ENCODE measurements around the gene MACF1.

Gene MACF1

GRCh38 chr1:39213511-39214002, 9.1 kb downstream of the MACF1 start:
- no peak for DNase-seq (ENCODE audit: low read depth)

DNA sequence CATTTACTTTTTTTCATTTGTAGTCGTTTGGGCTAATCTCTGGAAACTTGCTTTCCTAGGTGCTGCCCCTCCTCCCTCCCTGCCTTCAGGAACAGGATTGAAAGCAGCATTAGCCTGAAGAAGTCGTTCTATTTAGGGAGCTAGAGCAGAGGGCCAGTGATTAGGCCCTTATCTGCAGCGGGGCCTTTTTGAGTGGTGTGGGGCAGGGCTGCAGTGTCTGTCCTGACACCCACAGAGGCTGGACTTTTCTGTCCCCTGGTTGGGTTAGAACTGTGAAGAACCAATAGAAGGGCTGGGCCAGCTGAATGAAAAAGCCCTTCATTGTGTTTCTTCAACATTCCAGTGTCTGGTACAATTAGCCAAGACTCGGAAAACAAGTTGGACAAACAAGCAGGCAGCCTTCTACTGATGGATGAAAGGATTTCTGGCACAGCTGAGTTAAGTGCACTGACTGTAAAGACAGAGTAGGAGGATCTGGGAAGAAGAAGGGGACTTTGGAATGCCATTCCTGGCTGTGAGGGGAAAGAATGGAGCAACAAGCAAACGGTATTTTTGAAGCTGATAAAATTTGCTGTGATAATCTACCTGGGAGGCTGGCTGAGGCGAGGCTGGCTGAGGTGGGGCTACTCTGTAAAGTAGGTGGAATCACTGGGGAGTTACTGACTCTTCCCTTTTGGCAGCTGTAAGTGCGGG, 9.7 kb downstream of the MACF1 start:
- no peak for DNase-seq (ENCODE audit: low read depth)

DNA sequence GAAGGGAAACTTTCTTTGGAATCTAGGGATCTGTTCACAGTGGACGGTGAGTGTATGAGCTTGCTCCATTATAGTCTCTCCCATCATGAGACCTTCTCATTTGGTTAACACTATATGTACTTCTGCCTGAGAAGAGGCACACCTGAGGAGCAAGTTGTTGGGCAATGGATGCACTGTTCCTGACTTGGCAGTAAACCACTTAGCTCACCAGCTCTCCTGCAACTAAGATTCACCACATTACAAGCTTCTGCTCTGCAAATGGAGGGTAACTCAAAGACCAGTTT, 10.2 kb downstream of the MACF1 start:
- DNase-seq (ENCODE audit: low read depth) = no peak

GRCh38 chr1:39214998-39215873, 10.7 kb downstream of the MACF1 start:
- no peak for DNase-seq (ENCODE audit: low read depth)

DNA sequence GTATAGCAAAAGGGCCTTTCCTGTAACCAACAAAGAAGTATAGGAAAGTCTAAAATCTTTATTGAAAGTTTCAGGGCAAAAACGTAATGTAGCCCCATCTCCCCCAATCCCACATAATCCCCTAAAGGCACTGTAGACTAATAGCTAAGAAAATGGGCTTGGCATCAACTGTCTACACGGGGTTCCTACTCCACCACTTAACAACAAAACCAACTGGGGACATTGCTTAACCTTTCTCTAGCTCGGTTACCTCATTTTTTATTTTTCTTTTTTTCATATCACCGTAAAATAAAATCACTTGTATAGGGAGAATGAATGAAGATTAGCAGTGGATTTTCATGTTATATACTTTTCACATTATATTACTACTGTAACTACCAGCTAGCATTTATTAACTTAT, 12.3 kb downstream of the MACF1 start:
- DNase-seq (ENCODE audit: low read depth) = no peak

- no peak for DNase-seq (ENCODE audit: low read depth)
Observed at GRCh38 chr1:39220891-39221870, 16.7 kb downstream of the MACF1 start.

- DNase-seq (ENCODE audit: low read depth) = no peak
Observed at GRCh38 chr1:39224295-39224829, 19.9 kb downstream of the MACF1 start.

DNA sequence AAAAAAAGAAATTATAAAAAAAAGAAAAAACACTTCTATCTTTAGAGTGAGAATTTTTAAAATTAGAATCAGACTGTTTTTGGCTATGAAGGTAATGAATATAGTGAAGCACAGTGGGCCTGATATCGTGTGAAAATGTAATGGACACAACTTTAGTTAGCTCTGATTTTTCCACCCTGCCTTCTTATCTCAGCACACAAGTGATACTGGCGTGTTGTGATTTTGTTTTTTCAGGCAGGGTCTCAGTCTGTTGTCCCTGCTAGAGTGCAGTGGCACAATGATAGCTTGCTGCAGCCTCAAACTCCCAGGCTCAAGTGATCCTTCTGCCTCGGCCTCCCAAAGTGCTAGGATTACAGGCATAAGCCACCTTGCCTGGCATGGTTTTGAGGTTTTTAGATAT, 22.3 kb downstream of the MACF1 start:
- DNase-seq (ENCODE audit: low read depth) = no peak

GRCh38 chr1:39228252-39228651, 23.8 kb downstream of the MACF1 start:
- no peak for DNase-seq (ENCODE audit: low read depth)

DNA sequence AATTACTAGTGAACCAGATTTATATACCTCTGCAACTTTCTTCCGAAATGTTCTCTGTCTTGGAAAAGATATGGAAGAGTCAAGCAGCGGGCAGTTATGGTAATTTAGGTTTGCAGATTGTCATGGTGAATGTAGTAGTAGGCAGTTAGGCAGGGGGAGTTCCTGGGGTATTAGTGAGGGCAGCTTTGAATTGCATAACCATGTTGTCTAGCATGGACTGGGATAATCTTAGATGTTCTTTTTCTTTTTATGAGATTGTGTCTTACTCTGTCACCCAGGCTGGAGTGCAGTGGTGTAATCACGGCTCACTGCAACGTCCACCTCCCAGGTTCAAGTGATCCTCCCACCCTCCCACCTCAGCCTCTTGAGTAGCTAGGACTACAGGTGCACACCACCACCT, 25.0 kb downstream of the MACF1 start:
- no peak for DNase-seq (ENCODE audit: low read depth)

GRCh38 chr1:39230261-39231190, 26.0 kb downstream of the MACF1 start:
- DNase-seq (ENCODE audit: low read depth) = peak; percentile 58

- no peak for DNase-seq (ENCODE audit: low read depth)
Observed at GRCh38 chr1:39236971-39237370, 32.5 kb downstream of the MACF1 start.

DNA sequence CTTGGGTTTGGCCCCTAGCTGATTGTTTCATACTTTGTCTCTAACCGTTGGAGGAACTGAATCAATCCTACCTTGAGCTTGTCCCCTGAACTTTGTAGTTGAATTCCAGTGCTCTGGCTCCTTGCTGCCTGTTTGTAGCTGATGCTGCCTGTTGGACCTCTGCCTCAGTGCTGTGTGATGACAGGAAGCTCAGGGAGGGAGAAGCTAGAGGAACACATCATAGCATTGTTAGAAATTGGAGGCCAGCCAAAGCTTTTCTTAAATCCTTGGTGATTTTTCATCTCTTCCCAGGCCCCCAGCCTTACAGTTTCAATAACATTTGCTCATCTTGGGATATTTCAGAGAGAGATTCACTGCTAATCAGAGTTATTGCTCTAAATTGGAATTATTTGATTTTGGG, 34.0 kb downstream of the MACF1 start:
- DNase-seq (ENCODE audit: low read depth) = no peak

DNA sequence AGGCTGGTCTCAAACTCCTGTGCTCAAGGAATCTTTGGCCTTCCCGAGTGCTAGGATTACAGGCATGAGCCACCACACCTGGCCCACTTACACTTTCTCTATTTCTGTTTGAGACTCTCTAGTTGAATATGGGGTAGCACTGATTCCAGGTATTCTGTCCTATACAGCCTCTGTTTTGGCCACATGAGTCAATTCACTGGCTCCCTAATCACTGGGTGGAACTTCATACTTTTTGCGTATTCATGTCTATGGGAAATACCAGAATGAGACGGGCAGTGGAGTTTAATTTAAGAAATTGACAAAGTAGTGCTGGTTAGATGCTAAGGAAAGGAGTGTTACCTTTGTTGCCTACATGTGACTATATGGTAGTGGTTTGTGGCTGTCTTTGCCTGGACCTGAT, 35.5 kb downstream of the MACF1 start:
- DNase-seq (ENCODE audit: low read depth) = no peak

- no peak for DNase-seq (ENCODE audit: low read depth)
Observed at GRCh38 chr1:39243302-39243701, 38.8 kb downstream of the MACF1 start.

- DNase-seq (ENCODE audit: low read depth) = no peak
Observed at GRCh38 chr1:39250460-39251240, 46.2 kb downstream of the MACF1 start.

DNA sequence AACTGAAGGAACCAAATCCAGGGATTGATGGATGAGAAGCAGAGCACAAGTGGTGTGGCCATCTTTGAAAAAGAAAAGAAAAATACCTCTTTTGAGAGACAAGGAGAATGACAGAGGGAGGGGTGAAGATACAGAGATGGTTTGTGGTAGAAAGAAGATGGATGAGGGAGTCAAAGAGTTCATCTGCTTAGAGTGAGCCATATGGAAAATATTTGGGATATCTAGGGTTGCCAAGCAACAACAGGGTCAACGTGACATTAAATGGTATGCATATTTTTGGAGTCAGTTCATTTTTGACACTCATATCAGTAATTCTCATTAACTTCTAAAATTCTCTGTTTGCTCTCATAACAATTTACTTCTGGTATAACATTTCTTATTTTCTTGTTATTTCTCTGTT, 50.7 kb downstream of the MACF1 start:
- no peak for DNase-seq (ENCODE audit: low read depth)

- peak; percentile 52 for DNase-seq (ENCODE audit: low read depth)
Observed at GRCh38 chr1:39258146-39258924, 53.8 kb downstream of the MACF1 start.

DNA sequence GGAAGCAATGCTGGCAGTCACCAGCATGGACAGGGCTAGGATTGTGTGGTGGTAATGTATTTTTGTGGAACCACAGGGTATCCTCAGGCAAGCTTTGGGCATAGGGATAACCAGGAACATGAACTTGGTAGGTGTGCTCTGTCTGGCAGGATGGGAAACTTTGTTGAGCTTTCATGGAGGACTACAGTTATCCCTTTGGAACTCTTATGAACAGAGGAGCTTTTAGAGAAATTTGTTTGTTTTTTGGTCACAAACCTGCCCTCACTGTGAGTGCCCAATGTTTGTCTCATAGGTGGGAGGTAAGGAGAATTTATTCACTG, 54.4 kb downstream of the MACF1 start:
- no peak for DNase-seq (ENCODE audit: low read depth)
